K562 (cell line): ENCODE measurements around the gene FKBP1B. TPM values are rescaled to one million over a fixed set of nuclear protein-coding genes. Genes with fewer than 3 reads are reported as not detected.

Experiments
- ASH1L ChIP-seq: fragments of 450-650 bp; IDR thresholded peaks from 2 replicates; pipeline ENCODE4 v1.6.1; 2018; ENCODE audit warnings: borderline replicate concordance, mild to moderate bottlenecking, low read depth; ENCODE audit not compliant: partially characterized antibody
- BHLHE40 ChIP-seq: IDR thresholded peaks from 2 replicates; pipeline ENCODE4 v1.6.1; 2011; ENCODE audit warnings: low read length, improper control_type of control experiment
- CC2D1A ChIP-seq: fragments of 450-650 bp; IDR thresholded peaks from 2 replicates; pipeline ENCODE4 v1.6.1; 2017; ENCODE audit warnings: mild to moderate bottlenecking
- CEBPG ChIP-seq, 3 experiments: fragments of 200-800 bp in 1 of 3; sonication (Bioruptor generic) in 1 of 3; sonication (generic) in 1 of 3; formaldehyde crosslinking in 1 of 3; IDR thresholded peaks in 2 of 3; conservative IDR thresholded peaks in 1 of 3; 2 replicates each; pipeline versions ENCODE4 v1.6.1 to v1.8.0; 2016 to 2022; ENCODE audit warnings: missing compliant biosample characterization in 2 of 3, missing genetic modification characterization in 2 of 3, mild to moderate bottlenecking in 1 of 3, missing genetic modification reagents in 1 of 3
- CHD1 ChIP-seq: fragments of 200-600 bp; sonication (generic); IDR thresholded peaks from one replicate; pipeline ENCODE4 v1.6.1; 2012; ENCODE audit warnings: mild to moderate bottlenecking, moderate library complexity, low read length, inconsistent platforms
- CTCF ChIP-seq, 3 experiments: IDR thresholded peaks in 2 of 3; conservative IDR thresholded peaks in 1 of 3; 2 replicates each; pipeline ENCODE4 v1.5.1; 2011 to 2012; ENCODE audit warnings: low read length in 3 of 3, mild to moderate bottlenecking in 3 of 3, control low read depth in 2 of 3, improper control_type of control experiment in 1 of 3, inconsistent platforms in 1 of 3, low read depth in 1 of 3, mixed read lengths in 1 of 3, moderate library complexity in 1 of 3; ENCODE audit not compliant: insufficient read depth in 2 of 3
- DNMT1 ChIP-seq: fragments of 450-650 bp; IDR thresholded peaks from 2 replicates; pipeline ENCODE4 v1.6.1; 2016; ENCODE audit warnings: antibody characterized with exemption, mild to moderate bottlenecking
- ETV6 ChIP-seq, 3 experiments: fragments of 150-350 bp in 1 of 3; sonication (generic) in 1 of 3; formaldehyde crosslinking in 1 of 3; IDR thresholded peaks; 2 replicates each; pipeline versions ENCODE4 v1.6.1 to v1.8.0; 2014 to 2022; ENCODE audit warnings: borderline replicate concordance in 2 of 3, low read depth in 2 of 3, antibody characterized with exemption in 1 of 3, low read length in 1 of 3, mild to moderate bottlenecking in 1 of 3, missing genetic modification reagents in 1 of 3
- HES1 ChIP-seq: fragments of 450-650 bp; IDR thresholded peaks from 2 replicates; pipeline ENCODE4 v1.6.1; 2016; ENCODE audit warnings: low read depth, mild to moderate bottlenecking, moderate library complexity
- NFRKB ChIP-seq: fragments of 450-650 bp; IDR thresholded peaks from 2 replicates; pipeline ENCODE4 v1.6.1; 2016; ENCODE audit warnings: low read depth
- SMAD1 ChIP-seq: fragments of 150-350 bp; IDR thresholded peaks from 2 replicates; pipeline ENCODE4 v1.6.1; 2014; ENCODE audit warnings: low read length, low read depth; ENCODE audit not compliant: partially characterized antibody
- SOX6 ChIP-seq: fragments of 450-650 bp; IDR thresholded peaks from 2 replicates; pipeline ENCODE4 v1.6.1; 2014; ENCODE audit warnings: mild to moderate bottlenecking
- VEZF1 ChIP-seq: fragments of 200-800 bp; sonication (Bioruptor generic); IDR thresholded peaks from 2 replicates; pipeline ENCODE4 v1.6.1; 2017; ENCODE audit warnings: missing genetic modification characterization, missing compliant biosample characterization
- ZFP30 ChIP-seq: fragments of 250-450 bp; sonication (Bioruptor Pico); IDR thresholded peaks from 2 replicates; pipeline ENCODE4 v1.8.0; 2022; ENCODE audit warnings: moderate library complexity, mild to moderate bottlenecking, inconsistent platforms, borderline replicate concordance
- ZMIZ1 ChIP-seq, 2 experiments: fragments of 150-350 bp in 1 of 2; IDR thresholded peaks; 2 replicates each; pipeline ENCODE4 v1.6.1; 2012 to 2016; ENCODE audit warnings: low read depth in 2 of 2, low read length in 2 of 2, mild to moderate bottlenecking in 1 of 2, moderate library complexity in 1 of 2
- ZNF408 ChIP-seq: fragments of 250-450 bp; sonication (Bioruptor Pico); IDR thresholded peaks from 2 replicates; pipeline ENCODE4 v1.4.0; 2020; ENCODE audit warnings: low read depth, mild to moderate bottlenecking, moderate library complexity
- ZNF507 ChIP-seq: conservative IDR thresholded peaks from 2 replicates; pipeline ENCODE4 v1.6.1; 2017; ENCODE audit warnings: missing genetic modification characterization, missing compliant biosample characterization
- polyA plus RNA-seq, 8 experiments: library from polyadenylated mRNA; depleted of rRNA in 4 of 8; stranded (reverse) in 5 of 8; unstranded in 3 of 8; fragments of >200 nt; fragmentation: Nextera tagmentation in 2 of 8; fragmentation: Illumina TruSeq in 1 of 8; extraction: Ambion mirVana in 2 of 8; extraction: Trizol in 1 of 8; gene quantifications; 2 replicates each; pipeline versions ENCODE4 v1.2.1 to v1.2.3, GENCODE V29; 2011 to 2014; ENCODE audit warnings: inconsistent platforms in 1 of 8, missing spikeins in 1 of 8
- total RNA-seq, 7 experiments: library from RNA; depleted of rRNA in 6 of 7; stranded (reverse); fragments of >200 nt in 6 of 7; fragmentation: Illumina TruSeq in 2 of 7; extraction: Trizol in 2 of 7; gene quantifications; 2 replicates each; pipeline versions ENCODE4 v1.2.1 to v1.2.3, GENCODE V29; 2011 to 2021; ENCODE audit warnings: low replicate concordance in 1 of 7

Gene FKBP1B
- total and polyA plus RNA-seq, 9 of the 15 experiments (the other 6 are each of a cell fraction or from before 2014, with no cell fraction given) = 0.58 to 9.4 (median 1.6) TPM

DNA sequence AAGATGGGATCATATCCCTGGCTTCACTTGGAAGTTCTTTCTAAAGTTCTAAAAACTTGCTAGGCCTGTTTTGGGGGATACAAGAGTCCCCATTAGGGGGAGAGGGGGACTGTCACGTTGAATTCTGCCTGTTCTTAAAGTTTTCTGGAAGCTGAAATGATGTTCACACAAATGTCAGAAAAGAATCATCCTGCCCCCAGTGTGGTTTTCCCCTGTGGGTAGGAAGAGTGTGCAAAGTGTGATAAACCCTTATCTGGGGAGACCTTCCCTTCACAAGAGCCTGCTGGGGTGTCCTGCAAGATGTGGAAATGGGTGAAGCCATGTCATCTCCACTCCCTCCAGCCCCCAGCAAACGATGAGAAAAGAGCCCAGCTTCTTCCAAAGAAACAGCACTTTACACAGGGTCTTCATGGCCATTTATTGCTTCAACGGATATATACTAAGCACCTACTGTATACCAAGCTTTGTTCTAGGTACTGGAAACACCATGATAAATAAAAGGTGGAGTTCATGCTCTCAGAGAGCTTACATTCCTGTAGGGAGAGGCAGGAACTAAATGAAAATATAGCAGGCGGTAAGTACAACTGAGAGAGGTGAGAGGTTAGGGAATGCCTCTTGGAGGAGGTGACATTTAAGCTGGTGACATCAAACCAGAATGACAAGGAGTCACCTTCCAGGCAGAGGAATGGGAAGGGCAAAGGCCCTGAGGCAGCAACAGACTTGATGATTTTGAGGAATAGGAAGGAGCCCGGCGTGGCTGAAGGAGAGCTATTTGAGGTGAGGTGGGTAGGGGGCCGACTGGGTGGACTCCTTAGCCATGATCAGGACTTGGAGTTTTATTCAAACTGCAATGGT, 38.1 kb upstream of the FKBP1B start (continued):
- TF ChIP-seq ZFP30 (CRISPR knock-in tag) (no peak), ZNF507 (tag) (no peak), HES1 (peak; percentile 83), SOX6 (peak; percentile 94), CTCF (IDR thresholded peaks at IDR 0.05 in 2 of 3, conservative IDR thresholded peaks at IDR 0.05 in 1 of 3; ENCODE audit: insufficient read depth in 2 of 3, low read depth in 1 of 3, low read length in 3 of 3) (peak in 1 of 3 experiments; percentile 6; a peak in 1 of 6 replicates), ZMIZ1 (IDR thresholded peaks at IDR 0.05; ENCODE audit: low read depth in 2 of 2, low read length in 2 of 2) (peak in 1 of 2 experiments; percentile 96; a peak in 2 of 4 replicates), BHLHE40 (peak; percentile 71), ZNF408 (CRISPR knock-in tag) (no peak), CEBPG (CRISPR knock-in tag; IDR thresholded peaks at IDR 0.05) (peak; percentile 93), CEBPG (tag; conservative IDR thresholded peaks at IDR 0.05 in 1 of 2, IDR thresholded peaks at IDR 0.05 in 1 of 2) (peak in 1 of 2 experiments; percentile 85; a peak in 2 of 4 replicates), NFRKB (peak; percentile 66), CHD1 (no peak), CC2D1A (peak; percentile 97), DNMT1 (no peak), SMAD1 (peak; percentile 90), VEZF1 (CRISPR knock-in tag) (peak; percentile 93), ETV6 (IDR thresholded peaks at IDR 0.05; ENCODE audit: borderline replicate concordance in 1 of 2, low read depth in 2 of 2, low read length in 1 of 2) (peak in 1 of 2 experiments; percentile 65; a peak in 2 of 4 replicates), ETV6 (CRISPR knock-in tag; IDR thresholded peaks at IDR 0.05; ENCODE audit: borderline replicate concordance) (no peak), ASH1L (no peak)
